K562 (cell line): Measurements from ENCODE around the gene CLIC1. TPM values are rescaled to one million over a fixed set of nuclear protein-coding genes. Genes with fewer than 3 reads are reported as not detected.
A peak's percentile ranks its signal among the peaks of the same experiment; 100 is the strongest.

Source experiments
- ATF7 ChIP-seq: fragments of 450-650 bp; IDR thresholded peaks from 2 replicates; pipeline ENCODE4 v1.7.1; 2014; ENCODE audit warnings: mild to moderate bottlenecking, moderate library complexity
- CBX3 ChIP-seq, 2 experiments: IDR thresholded peaks; 1 replicate in 1 of 2; 2 replicates in 1 of 2; pipeline ENCODE4 v1.6.1; 2012; ENCODE audit warnings: inconsistent platforms in 2 of 2, low read length in 2 of 2, borderline replicate concordance in 1 of 2, control low read depth in 1 of 2
- CHD2 ChIP-seq: IDR thresholded peaks from 2 replicates; pipeline ENCODE4 v1.6.1; 2011; ENCODE audit warnings: low read depth, low read length
- NEUROD1 ChIP-seq: fragments of 150-350 bp; IDR thresholded peaks from 2 replicates; pipeline ENCODE4 v1.6.1; 2014; ENCODE audit warnings: borderline replicate concordance, low read length, low read depth; ENCODE audit not compliant: partially characterized antibody
- NR2C1 ChIP-seq, 2 experiments: fragments of 450-650 bp; IDR thresholded peaks; 2 replicates each; pipeline ENCODE4 v1.6.1; 2017; ENCODE audit warnings: mild to moderate bottlenecking in 2 of 2, antibody characterized with exemption in 1 of 2, inconsistent platforms in 1 of 2, missing compliant biosample characterization in 1 of 2, missing genetic modification characterization in 1 of 2
- REST ChIP-seq, 2 experiments: fragments of 450-650 bp; formaldehyde crosslinking in 1 of 2; IDR thresholded peaks; 2 replicates each; pipeline versions ENCODE4 v1.4.0 to v1.6.1; 2014 to 2020; ENCODE audit warnings: mild to moderate bottlenecking in 2 of 2, borderline replicate concordance in 1 of 2, low read depth in 1 of 2
- SMARCB1 ChIP-seq: IDR thresholded peaks from 2 replicates; pipeline ENCODE4 v1.6.1; 2011; ENCODE audit warnings: improper control_type of control experiment, low read depth; ENCODE audit not compliant: insufficient read length
- XRCC5 ChIP-seq: fragments of 200-400 bp; formaldehyde crosslinking; IDR thresholded peaks from 2 replicates; pipeline ENCODE4 v1.6.1; 2017; ENCODE audit warnings: low read depth, mild to moderate bottlenecking, low read length
- YBX1 ChIP-seq: fragments of 450-650 bp; IDR thresholded peaks from 2 replicates; pipeline ENCODE4 v1.7.1; 2016; ENCODE audit warnings: mild to moderate bottlenecking
- ZEB2 ChIP-seq: fragments of 450-650 bp; IDR thresholded peaks from 2 replicates; pipeline ENCODE4 v1.6.1; 2016
- ZNF668 ChIP-seq: fragments of 250-450 bp; sonication (Bioruptor Pico); IDR thresholded peaks from 2 replicates; pipeline ENCODE4 v1.8.0; 2022; ENCODE audit warnings: mild to moderate bottlenecking, inconsistent platforms
- polyA plus RNA-seq, 8 experiments: library from polyadenylated mRNA; depleted of rRNA in 4 of 8; stranded (reverse) in 5 of 8; unstranded in 3 of 8; fragments of >200 nt; fragmentation: Nextera tagmentation in 2 of 8; fragmentation: Illumina TruSeq in 1 of 8; extraction: Ambion mirVana in 2 of 8; extraction: Trizol in 1 of 8; gene quantifications; 2 replicates each; pipeline versions ENCODE4 v1.2.1 to v1.2.3, GENCODE V29; 2011 to 2014; ENCODE audit warnings: inconsistent platforms in 1 of 8, missing spikeins in 1 of 8
- total RNA-seq, 7 experiments: library from RNA; depleted of rRNA in 6 of 7; stranded (reverse); fragments of >200 nt in 6 of 7; fragmentation: Illumina TruSeq in 2 of 7; extraction: Trizol in 2 of 7; gene quantifications; 2 replicates each; pipeline versions ENCODE4 v1.2.1 to v1.2.3, GENCODE V29; 2011 to 2021; ENCODE audit warnings: low replicate concordance in 1 of 7
- TF ChIP-seq, protein P1 (sequence below), 2 experiments: IDR thresholded peaks; 2 replicates each; pipeline ENCODE4 v1.6.1; 2012; ENCODE audit warnings: improper control_type of control experiment in 2 of 2, low read depth in 2 of 2, low read length in 2 of 2, borderline replicate concordance in 1 of 2
- TF ChIP-seq, protein P2 (sequence below): IDR thresholded peaks from 2 replicates; pipeline ENCODE4 v1.6.1; 2011; ENCODE audit warnings: borderline replicate concordance, low read depth, mild to moderate bottlenecking, moderate library complexity, low read length; ENCODE audit not compliant: insufficient read depth, poor library complexity, severe bottlenecking

Gene CLIC1
- total and polyA plus RNA-seq, 9 of the 15 experiments (the other 6 are each of a cell fraction or from before 2014, with no cell fraction given): 1,267 to 2,419 (median 1,808) TPM

DNA sequence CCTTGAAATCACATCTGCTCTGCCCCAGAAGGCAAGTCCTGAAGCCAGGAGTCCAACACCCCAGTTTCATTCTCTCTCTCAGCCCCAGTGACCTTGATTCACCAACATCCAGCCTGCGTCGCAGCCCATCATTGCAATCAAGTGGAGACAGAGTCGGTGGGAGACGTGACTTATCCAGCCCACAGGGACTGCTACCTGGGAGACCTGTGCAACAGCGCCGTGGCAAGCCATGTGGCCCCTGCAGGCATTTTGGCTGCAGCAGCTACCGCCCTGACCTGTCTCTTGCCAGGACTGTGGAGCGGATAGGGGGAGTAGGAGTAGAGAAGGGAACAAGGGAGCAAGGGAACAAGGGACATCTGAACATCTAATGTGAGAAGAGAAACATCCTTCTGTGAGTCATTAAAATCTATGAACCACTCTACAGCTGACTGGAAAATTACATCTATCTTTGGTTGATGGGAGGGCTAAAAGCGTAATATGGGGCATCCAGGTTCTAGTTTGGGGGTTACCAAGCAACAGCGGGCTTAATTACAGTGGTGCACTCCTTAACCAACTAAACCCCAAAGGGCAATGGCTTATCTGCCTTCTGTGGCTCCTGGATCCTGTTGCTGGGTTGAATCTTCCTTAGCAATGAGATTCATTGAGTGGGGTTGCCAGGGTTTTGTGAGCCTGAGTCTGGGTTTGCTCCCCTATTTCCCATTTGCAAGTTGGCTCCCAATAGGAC, 18.7 kb downstream of the CLIC1 start (continued):
- TF ChIP-seq REST (IDR thresholded peaks at IDR 0.05; ENCODE audit: borderline replicate concordance): peak; percentile 31; the same call in 1 of the 2 replicates
- no peak for TF ChIP-seq REST (CRISPR knock-in tag; IDR thresholded peaks at IDR 0.05; ENCODE audit: low read depth)
- 0 out of 2 replicates have a peak, but pooled peaks have one; percentile 43 for TF ChIP-seq XRCC5
- TF ChIP-seq NR2C1 (IDR thresholded peaks at IDR 0.05): peak; percentile 13; the same call in 1 of the 2 replicates
- no peak for TF ChIP-seq NR2C1 (tag; IDR thresholded peaks at IDR 0.05)
- TF ChIP-seq, protein P1, sequence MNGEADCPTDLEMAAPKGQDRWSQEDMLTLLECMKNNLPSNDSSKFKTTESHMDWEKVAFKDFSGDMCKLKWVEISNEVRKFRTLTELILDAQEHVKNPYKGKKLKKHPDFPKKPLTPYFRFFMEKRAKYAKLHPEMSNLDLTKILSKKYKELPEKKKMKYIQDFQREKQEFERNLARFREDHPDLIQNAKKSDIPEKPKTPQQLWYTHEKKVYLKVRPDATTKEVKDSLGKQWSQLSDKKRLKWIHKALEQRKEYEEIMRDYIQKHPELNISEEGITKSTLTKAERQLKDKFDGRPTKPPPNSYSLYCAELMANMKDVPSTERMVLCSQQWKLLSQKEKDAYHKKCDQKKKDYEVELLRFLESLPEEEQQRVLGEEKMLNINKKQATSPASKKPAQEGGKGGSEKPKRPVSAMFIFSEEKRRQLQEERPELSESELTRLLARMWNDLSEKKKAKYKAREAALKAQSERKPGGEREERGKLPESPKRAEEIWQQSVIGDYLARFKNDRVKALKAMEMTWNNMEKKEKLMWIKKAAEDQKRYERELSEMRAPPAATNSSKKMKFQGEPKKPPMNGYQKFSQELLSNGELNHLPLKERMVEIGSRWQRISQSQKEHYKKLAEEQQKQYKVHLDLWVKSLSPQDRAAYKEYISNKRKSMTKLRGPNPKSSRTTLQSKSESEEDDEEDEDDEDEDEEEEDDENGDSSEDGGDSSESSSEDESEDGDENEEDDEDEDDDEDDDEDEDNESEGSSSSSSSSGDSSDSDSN (IDR thresholded peaks at IDR 0.05; ENCODE audit: borderline replicate concordance in 1 of 2, low read depth in 2 of 2, low read length in 2 of 2): peak in 1 of 2 experiments; percentile 65; a peak in 1 of 4 replicates
- peak; percentile 19 for TF ChIP-seq NEUROD1
- peak in 1 of 2 experiments; percentile 92; a peak in 2 of 3 replicates for TF ChIP-seq CBX3 (IDR thresholded peaks at IDR 0.05; ENCODE audit: borderline replicate concordance in 1 of 2, low read length in 2 of 2)
- TF ChIP-seq, protein P2, sequence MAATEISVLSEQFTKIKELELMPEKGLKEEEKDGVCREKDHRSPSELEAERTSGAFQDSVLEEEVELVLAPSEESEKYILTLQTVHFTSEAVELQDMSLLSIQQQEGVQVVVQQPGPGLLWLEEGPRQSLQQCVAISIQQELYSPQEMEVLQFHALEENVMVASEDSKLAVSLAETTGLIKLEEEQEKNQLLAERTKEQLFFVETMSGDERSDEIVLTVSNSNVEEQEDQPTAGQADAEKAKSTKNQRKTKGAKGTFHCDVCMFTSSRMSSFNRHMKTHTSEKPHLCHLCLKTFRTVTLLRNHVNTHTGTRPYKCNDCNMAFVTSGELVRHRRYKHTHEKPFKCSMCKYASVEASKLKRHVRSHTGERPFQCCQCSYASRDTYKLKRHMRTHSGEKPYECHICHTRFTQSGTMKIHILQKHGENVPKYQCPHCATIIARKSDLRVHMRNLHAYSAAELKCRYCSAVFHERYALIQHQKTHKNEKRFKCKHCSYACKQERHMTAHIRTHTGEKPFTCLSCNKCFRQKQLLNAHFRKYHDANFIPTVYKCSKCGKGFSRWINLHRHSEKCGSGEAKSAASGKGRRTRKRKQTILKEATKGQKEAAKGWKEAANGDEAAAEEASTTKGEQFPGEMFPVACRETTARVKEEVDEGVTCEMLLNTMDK: peak; percentile 92
- TF ChIP-seq ATF7: peak; percentile 23; the same call in 1 of the 2 replicates
- 0 out of 2 replicates have a peak, but pooled peaks have one; percentile 22 for TF ChIP-seq ZNF668 (CRISPR knock-in tag)
- TF ChIP-seq YBX1: no peak
- peak; percentile 59 for TF ChIP-seq SMARCB1
- peak; percentile 83 for TF ChIP-seq ZEB2
- 0 out of 2 replicates have a peak, but pooled peaks have one; percentile 21 for TF ChIP-seq CHD2
